GM12891 (cell line): ENCODE measurements around the gene TTC9B.

Source experiments
- POLR2A ChIP-seq: IDR thresholded peaks from 2 replicates; pipeline ENCODE4 v1.6.1; 2011; ENCODE audit warnings: low read depth, low read length, control low read depth
- POLR2AphosphoS5 ChIP-seq: IDR thresholded peaks from 2 replicates; pipeline ENCODE4 v1.6.1; 2011; ENCODE audit warnings: low read depth, low read length, control low read depth
- TAF1 ChIP-seq: IDR thresholded peaks from 2 replicates; pipeline ENCODE4 v1.6.1; 2011; ENCODE audit warnings: low read depth, low read length, control low read depth

- no peak for TF ChIP-seq TAF1
- TF ChIP-seq POLR2A: no peak
- no peak for TF ChIP-seq POLR2AphosphoS5
Observed at GRCh38 chr19:40217027-40217810, 965 bp downstream of the TTC9B start.
